ENCODE data around the gene HACE1.

- no peak for TF ChIP-seq POLR2A (IDR thresholded peaks at IDR 0.05)
- no peak for TF ChIP-seq CTCF (IDR thresholded peaks at IDR 0.05)
- no peak for TF ChIP-seq POLR2AphosphoS5 (IDR thresholded peaks at IDR 0.05)
- TF ChIP-seq EP300 (IDR thresholded peaks at IDR 0.05): no peak
Measured at GRCh38 chr6:104680539-104680938, 179.2 kb downstream of the HACE1 start.
